ENCODE data around the gene EYS. TPM values are rescaled to one million over a fixed set of nuclear protein-coding genes. Genes with fewer than 3 reads are reported as not detected.

EYS gene
- total and polyA plus RNA-seq, 8 donors: 0.24 to 0.85 (median 0.55) TPM

DNA sequence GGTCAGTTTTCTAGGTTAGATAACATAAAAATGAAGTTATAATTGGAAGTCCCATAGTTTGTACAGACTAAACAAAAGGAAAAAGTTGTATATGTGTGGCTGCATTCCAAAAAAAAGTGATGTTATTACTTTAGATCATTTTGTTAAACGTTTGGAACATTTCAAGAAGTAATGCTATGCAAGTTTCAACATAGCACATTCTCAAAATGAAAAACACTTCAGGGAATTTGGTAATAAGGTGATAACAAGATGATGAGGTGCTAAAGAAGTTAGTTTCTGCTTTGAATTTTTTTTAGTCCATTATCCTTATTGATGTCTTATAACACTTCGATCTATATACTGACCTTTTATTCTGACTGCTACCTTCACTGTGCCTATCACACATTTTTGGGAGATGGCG lies 1820.7 kb downstream of the EYS start:
- Histone ChIP-seq H3K4me1 (no peaks in the 10 kb centered on the region), H3K36me3 (no peaks in the 10 kb centered on the region), H3K27me3 (no peaks in the 10 kb centered on the region), H3K27ac (no peak overlapping the region), H3K9me3 (no peaks in the 10 kb centered on the region), H3K4me3 (no peak overlapping the region)
- peak in 2 of 4 donors; percentile 61 to 68 for DNase-seq
- no peak for TF ChIP-seq CTCF (IDR thresholded peaks at IDR 0.05)
- intact Hi-C loops (cut with DNase I): no loop called here
- no peak for ATAC-seq

- Histone ChIP-seq H3K27ac (no peak overlapping the region), H3K27me3 (no peaks in the 10 kb centered on the region), H3K4me3 (no peak overlapping the region), H3K9me3 (peaks cover 0 to 4% of the 10 kb centered on the region in 2 donors), H3K36me3 (no peaks in the 10 kb centered on the region), H3K4me1 (no peaks in the 10 kb centered on the region)
- ATAC-seq: no peak
- TF ChIP-seq CTCF (IDR thresholded peaks at IDR 0.05): no peak
- no peak for DNase-seq
- intact Hi-C loops (cut with DNase I): no loop called here
Measured at GRCh38 chr6:63883597-63883996, 1823.4 kb downstream of the EYS start.

GRCh38 chr6:63882208-63882607 lies 1824.8 kb downstream of the EYS start:
- ATAC-seq: no peak
- Histone ChIP-seq H3K27me3 (no peaks in the 10 kb centered on the region), H3K9me3 (peaks cover 0 to 8% of the 10 kb centered on the region in 2 donors), H3K4me1 (no peaks in the 10 kb centered on the region), H3K27ac (no peak overlapping the region), H3K36me3 (no peaks in the 10 kb centered on the region), H3K4me3 (no peak overlapping the region)
- intact Hi-C loops (cut with DNase I): no loop called here
- no peak for TF ChIP-seq CTCF (IDR thresholded peaks at IDR 0.05)
- DNase-seq: no peak

DNA sequence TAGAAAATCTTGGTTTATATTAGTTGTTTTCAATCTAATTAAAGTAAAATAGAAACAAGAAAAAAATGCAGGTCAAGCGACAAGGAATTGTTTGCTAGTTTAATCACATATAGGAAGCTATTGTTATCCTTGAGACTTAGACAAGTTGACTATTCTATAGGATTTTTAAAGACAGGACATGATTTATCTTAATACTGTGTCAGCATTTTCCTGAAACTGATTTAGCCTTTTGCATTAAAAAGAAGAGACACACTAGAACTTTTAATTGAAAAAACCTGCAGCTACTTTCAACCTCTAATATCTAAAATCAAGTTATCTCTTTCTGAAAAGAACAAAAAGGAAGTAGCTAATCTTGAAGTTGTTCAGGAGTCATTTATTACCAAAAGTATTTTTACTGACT lies 1825.2 kb downstream of the EYS start:
- Histone ChIP-seq H3K27ac (no peak overlapping the region), H3K36me3 (no peaks in the 10 kb centered on the region), H3K9me3 (peaks cover 0 to 8% of the 10 kb centered on the region in 2 donors), H3K4me3 (no peak overlapping the region), H3K4me1 (no peaks in the 10 kb centered on the region), H3K27me3 (no peaks in the 10 kb centered on the region)
- intact Hi-C loops (cut with DNase I): no loop called here
- TF ChIP-seq CTCF (IDR thresholded peaks at IDR 0.05): no peak
- DNase-seq (no peak), ATAC-seq (no peak)

- ATAC-seq: no peak
- Histone ChIP-seq H3K9me3 (peaks cover 0 to 5% of the 10 kb centered on the region in 2 donors), H3K4me1 (no peaks in the 10 kb centered on the region)
Measured at GRCh38 chr6:63872233-63872632, 1834.8 kb downstream of the EYS start.

More at GRCh38 chr6:63872233-63872632, 1834.8 kb downstream of the EYS start:
- no peaks in the 10 kb centered on the region for H3K36me3 ChIP-seq
- intact Hi-C loops (cut with DNase I): no loop called here
- H3K4me3 ChIP-seq: no peak overlapping the region
- H3K27ac ChIP-seq: no peak overlapping the region
- no peak for TF ChIP-seq CTCF (IDR thresholded peaks at IDR 0.05)
- no peak for DNase-seq
- H3K27me3 ChIP-seq: no peaks in the 10 kb centered on the region

All from left lung (tissue), 10 donors.